RCC 7860 (cell line): ENCODE measurements around the gene CRYBB3.

Source experiments
- DNase-seq: peaks from one replicate; pipeline ENCODE4 v3.0.0-alpha.2; 2015; ENCODE audit warnings: low spot score
- FAIRE-seq: peaks from 2 replicates; lab custom pipeline; 2012; peaks lifted over from hg19 to GRCh38; lab: Jason Lieb, UNC

Gene CRYBB3

DNA sequence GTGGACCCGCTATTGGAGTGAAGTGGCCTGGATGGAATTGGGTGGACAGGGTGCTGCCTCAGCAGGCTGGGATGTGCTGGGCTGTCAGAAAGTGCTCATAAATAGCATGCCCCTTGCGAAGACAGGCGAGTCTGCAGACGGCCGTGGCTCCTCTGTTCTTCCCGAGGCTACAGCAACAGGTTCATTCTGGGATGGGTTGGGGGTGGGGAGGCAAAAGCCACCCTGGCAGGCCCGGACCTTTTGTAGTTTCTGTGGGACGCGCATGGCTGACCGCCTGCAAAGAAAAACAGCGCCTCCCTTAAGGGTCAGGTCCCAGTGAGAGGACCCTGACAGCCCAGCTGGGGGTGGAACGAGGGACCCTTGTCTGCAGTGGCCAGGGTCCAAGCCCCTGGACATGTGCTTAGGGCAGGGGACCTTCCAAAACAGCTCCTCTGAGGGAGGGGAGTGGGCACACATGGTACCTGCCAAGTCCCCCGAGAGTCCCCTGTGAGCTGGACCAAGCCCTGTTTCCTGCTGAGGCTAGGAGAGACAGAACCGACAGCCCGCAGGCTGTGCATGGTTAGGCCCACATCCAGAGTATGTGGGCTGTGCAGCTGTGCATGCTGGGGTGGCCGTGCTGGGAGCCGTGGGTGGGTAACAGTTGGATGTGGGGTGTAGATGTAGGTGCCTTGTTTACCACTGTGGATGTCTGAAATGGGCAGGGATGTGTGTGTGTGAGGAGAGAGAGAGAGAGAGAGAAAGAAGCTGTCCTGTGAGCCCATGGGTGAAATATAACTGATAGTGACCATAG, at the start of gene CRYBB3:
TSS of gene CRYBB3 (plus strand) at position 128 of the 790 bp plus-strand sequence. CDS start 1,539 bp downstream, outside the sequence.
- FAIRE-seq (no peak), DNase-seq (no peak)

DNA sequence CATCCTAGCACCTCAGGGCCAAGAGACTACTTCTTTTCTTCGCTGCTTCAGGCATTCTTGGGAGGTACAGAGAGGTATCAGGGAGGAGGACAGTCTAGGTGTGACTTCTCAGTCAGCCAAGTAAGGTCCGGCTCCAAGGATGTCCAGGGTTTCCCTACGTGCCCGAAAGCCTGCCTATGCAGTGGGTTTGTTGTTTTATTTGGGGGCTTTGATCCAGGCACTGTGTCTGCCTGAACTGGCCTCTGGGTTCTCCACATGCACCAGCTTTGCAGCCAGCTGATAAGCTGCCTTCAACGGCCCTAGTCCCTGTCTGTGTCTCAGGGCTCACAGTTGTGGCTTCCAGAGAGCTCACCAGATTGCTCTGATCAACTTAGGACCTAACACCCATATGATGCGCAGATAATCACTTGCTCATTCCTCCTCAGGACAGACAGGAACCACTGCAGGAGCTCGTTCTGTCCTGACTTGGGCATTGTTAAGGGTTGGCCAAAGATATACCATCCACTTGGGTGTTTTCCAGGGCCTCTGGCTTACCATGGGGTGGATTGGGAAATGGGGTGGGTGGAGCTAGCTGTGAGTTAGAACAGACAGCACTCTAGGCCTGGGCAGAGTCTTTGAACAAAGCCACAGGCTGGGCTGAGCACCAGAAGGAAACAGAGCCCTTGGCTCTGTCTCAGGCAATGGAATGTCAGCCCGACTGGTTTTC, 45.5 kb upstream of the CRYBB3 start:
- no peak for FAIRE-seq
- DNase-seq, result no peak

DNA sequence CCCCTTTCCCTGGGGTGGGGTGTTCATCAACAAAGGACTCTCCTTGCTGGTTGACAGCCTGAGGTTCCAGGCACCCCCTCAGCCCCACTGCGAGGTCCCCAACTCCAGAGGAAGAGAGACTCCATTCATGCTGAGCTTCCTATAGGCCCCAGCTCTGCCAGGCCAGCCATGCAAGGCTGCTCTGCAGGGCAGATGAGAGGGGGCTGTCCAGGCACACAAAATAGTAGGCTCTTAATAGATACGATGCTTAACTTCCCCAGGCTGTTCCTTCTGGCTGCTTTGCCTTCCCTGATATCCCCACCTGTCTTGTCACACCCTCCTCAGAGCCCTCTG, 45.0 kb upstream of the CRYBB3 start:
- no peak for FAIRE-seq
- no peak for DNase-seq

GRCh38 chr22:25156736-25157135, 42.9 kb upstream of the CRYBB3 start:
- no peak for FAIRE-seq
- DNase-seq, result no peak

DNA sequence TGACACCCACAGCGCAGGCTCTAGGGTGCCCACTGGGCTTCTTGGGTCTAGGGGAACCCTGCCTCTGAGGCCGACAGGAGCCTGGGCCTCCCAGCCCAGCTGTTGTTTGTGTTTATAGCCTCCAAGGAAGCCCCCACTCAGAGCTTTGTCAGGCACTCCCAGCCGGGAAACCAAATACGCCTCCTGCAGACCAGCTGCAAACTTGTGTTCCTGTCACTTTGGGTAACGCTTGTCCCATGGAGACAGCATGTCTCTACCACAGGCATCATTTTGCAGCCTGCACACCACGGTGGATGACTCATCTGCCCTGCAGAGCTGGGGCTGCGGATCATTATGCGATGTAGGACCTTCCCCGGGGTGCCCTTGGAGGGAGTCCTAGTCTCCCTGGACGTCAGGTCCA, 40.6 kb upstream of the CRYBB3 start:
- FAIRE-seq (no peak), DNase-seq (no peak)

DNA sequence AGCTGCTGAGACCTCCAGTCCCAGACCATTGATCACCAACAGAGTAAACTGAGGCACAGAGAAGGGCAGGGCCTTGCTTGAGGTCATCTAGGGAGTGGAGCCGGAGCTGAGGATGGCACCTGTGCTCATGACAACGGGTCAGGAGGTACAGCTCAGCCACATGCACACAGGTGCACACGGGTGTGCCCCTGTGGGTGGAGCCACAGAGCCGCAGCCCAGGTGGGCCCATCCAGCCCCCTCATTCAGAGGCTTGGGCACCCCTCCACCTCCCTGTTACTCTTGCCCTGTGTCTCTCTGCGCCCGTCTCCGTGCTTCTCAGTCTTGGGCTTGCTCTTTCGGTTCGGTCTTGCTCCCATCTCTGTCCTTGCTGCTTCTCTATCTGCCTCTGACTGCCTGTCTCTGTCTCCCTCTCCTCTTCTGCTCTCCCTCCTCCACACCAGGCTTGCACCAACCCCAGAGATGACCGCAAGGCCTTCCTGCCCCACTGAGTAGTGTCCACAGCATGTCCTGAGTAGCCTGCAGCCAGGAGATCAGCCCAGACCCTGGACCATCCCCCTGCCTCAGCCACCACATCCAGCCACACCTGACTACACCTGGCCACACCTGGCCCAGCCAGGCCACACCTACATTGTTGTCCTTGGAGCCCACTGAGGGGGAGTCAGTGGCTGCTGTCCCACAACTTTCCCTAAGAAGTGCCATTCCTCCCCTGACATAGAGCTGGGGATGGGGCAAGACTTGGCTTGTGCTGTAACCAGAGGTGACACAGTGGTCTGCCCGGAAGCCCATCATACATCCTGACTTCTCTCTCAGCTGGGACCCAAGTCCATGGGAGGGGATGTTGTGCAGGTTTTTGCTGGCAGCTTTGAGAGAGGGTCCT, 39.3 kb upstream of the CRYBB3 start:
- no peak for FAIRE-seq

DNA sequence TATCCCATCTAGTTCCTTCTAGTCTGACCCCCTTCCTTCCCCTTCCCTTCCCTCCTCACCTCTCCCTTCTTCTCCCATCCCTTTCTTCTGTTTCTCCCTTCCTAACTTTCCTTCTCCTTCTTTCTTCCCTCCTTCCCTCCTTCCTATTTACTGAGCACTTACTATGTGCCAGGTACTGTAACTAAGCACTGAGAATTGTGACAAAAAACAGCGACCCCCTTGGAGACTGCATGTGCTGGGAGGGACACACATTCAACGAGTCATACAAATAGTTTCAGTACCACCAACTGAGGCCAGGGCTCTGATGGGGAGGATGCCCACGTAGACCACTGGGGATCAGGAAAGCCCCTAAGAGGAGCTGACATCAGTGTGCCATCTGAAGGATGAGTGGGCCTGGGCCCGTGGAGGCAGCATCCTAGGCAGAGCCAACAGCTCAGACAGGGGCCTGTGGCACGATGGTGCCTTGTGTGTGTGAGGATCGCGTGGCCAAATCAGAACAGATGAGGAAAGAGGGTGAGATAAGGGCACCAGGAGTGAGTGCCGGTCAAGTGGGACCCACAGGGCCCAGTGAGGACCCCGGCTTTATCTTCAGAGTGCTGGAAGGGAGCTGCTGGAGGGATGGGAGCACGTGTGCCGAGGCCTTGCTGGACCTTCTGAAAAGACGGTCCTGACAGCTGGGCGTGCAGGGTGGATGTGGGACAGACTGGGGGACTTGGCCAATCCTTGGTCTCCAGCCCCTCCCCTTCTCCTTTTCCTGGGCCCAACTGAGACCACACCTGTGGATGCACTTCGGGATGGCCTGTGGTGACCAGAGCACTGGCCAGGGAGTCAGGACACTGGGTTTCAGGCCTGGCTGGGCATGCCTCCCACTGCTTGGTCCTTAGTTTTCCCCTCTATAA, 38.4 kb upstream of the CRYBB3 start:
- FAIRE-seq, result no peak
- DNase-seq, result no peak

More for the DNA sequence above, 39.3 kb upstream of the CRYBB3 start:
- DNase-seq, result no peak

DNA sequence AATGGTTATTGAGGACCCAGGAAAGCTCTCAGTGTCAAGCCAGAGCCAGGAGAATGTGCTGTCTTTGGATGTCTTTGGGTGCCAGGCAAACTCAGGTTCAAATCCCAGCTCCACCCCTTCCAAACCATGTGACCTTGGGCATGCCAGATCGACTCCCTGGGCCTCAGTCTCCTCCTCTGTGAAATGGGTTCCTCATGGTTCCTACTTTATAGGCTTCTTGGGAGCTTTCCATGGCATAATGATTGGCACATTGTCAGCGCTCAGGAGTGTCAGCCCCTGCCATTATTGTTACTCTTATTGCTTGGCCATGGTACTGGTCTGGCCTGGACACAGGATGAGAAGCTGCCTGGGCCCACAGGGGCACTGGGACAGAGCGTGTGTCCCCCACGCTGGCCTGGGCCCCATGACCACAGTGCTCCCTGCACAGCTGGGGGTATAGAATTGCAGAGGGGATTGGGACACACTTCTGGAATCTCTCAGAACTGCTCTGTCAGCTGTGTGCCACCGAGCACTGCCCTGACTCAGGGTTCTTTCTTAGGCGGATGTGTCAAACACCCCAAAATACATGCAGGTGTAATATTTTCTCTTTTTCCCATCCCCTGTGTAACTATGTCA, 37.6 kb upstream of the CRYBB3 start:
- no peak for DNase-seq
- FAIRE-seq, result no peak

- DNase-seq (no peak), FAIRE-seq (no peak)
Measured at GRCh38 chr22:25162561-25162960, 37.1 kb upstream of the CRYBB3 start.

DNA sequence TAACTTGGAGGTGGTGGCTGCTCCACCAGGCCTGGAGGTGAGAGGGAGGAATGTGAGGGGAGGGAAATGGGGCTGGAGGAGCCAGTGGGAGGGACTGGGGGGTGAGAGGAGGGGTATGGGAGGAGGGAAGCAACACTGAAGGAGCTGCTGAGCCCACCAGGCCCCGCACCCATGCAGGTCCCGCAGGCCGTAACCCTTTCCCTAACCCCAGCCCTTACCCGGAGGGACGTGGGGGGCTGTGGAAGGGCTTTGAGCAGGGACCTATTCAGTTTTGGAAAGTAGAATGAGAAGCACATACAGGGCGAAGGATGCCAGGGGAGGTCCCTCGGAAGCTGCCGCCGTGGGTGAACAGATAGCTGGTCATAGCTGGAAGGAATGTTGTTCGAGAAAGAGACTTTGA, 33.9 kb upstream of the CRYBB3 start:
- no peak for DNase-seq
- no peak for FAIRE-seq

DNA sequence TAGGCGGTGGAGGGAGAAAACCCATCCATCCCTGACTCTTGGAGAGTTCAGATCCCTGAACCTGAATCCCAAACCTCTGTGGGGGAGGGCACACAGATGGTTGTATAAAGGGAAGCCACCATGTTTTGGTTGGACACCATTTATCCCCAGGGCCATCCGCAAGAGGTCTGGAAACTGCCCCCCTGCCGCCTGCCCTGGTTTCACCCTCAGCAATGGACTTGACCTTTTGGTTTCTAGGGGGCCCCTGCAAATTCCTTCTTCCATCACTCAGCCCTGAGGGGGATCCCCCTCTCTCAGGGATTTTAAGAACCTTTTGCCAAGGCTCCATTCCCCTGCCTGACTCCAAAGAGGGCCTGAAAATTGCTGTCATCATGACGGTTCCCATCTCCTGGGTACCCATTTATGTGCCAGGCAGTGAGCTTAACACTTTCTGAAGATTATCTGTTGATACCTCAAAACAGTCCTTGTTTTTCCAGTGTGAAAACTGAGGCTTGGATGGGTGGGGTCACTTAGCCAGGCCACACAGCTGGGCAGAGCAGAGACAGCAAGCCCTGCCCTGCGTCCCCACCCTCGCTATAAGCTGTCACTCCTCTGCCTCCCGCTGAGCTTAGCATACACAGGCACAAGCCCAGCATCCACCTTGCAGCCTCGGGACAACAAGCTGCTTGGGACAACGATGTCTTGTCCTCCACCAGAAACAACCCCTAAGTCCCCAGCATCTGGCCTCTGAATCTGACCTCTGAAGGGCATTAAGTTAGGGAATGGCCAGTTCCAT, 33.2 kb upstream of the CRYBB3 start:
- DNase-seq (no peak), FAIRE-seq (no peak)

GRCh38 chr22:25167082-25167481, 32.6 kb upstream of the CRYBB3 start:
- DNase-seq, result no peak
- no peak for FAIRE-seq

GRCh38 chr22:25167834-25168601, 31.6 kb upstream of the CRYBB3 start:
- FAIRE-seq (no peak), DNase-seq (no peak)

DNA sequence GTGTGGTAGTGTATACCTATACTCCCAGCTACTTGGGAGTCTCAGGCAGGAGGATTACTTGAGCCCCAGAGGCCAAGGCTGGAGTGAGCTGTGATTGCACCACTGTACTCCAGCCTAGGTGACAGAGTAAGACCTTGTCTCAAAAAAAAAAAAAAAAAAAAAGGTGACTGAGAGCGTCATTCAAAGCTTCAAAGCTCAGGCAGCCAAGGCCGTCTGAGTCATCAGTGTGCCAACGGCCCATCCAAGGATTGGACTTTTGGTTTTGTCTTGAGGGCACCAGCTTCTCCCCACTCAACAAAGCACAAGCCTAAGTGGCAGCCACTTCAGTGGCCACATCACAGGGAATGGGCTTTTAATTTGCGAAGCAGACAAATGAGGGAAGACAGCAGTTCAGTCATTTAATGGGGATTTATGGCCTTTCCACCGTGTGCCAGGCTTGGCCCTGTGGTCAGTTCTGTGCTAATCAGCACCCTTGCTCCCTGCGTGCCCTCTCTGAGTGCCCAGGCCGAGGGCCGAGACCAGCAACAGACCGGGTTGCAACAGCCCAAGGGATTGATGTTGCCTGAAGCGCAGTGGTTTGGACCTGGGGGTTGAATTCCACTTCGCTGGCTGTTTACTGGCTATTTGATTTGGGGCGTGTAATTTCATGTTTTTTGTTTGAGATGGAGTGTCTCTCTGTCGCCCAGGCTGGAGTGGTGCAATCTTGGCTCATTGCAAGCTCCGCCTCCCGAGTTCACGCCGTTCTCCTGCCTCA, 30.2 kb upstream of the CRYBB3 start:
- no peak for FAIRE-seq
- no peak for DNase-seq

GRCh38 chr22:25170426-25170980, 29.2 kb upstream of the CRYBB3 start:
- no peak for DNase-seq
- no peak for FAIRE-seq

DNA sequence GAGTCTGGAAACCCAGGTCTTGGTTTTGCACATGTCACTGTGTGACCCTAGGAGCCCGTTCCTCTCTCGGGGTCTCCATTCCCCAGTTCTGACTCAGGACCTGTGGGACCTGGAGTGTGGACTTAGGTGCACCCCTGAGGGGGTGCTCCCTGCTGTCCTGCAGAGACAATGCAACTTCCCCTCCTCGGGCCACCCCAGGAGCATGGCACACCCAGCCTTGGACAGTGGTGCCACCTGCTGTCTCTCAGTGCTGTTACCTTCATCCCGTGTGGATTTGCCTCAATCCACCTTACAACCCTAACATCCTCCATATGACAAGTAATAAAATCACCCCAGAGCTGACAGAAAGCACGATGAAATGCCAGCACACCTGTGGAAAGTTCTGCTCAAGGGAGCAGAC, 27.5 kb upstream of the CRYBB3 start:
- FAIRE-seq, result no peak
- no peak for DNase-seq

GRCh38 chr22:25174156-25174887, 25.3 kb upstream of the CRYBB3 start:
- DNase-seq (no peak), FAIRE-seq (no peak)
